Left kidney (tissue), 2 donors: ENCODE measurements around the gene UBE2S. TPM values are rescaled to one million over a fixed set of nuclear protein-coding genes. Genes with fewer than 3 reads are reported as not detected.

Source experiments
- DNase-seq: peaks from one replicate; pipeline ENCODE4 v3.0.0-alpha.2; 2013
- polyA plus RNA-seq: library from polyadenylated mRNA; unstranded; fragments of 120-200 nt; gene quantifications from one replicate; pipeline ENCODE4 v1.2.1, GENCODE V29; 2013; ENCODE audit not compliant: insufficient read length

The UBE2S gene
- polyA plus RNA-seq, 1 donor: 43.7 TPM

DNA sequence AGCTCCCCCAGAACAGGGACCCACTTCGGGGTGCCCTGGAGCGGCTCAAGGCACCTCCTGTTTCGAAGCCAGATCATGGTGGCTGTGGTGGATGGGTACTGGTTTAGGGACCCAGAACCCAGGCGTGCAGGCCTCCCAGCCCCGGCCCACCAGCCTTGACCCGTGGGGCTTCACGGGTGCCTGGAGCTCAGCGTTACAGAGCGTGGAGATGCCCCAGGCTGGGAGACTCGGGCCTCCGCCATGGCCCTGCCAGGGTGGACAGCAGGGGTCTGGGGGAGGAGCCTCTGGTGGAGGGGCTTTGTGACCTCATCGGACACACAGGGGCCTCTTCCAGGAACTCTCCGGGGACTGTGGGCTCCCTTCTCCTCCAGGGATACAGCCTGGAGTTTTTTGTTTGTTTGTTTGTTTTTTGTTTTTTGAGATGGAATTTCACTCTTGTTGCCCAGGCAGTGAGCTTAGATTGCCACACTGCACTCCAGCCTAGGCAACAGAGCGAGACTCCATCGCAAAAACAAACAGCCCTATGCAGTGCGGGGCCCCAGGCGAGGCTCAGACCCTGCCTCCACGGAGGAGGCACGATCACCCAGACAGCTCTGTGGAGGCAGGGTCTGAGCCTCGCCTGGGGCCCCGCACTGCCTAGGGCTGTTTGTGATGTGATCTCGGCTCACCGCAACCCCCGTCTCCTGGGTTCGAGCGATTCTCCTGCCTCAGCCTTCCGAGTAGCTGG lies 44.4 kb downstream of the UBE2S start, which contains the start of gene GARIN5B:
Gene GARIN5B, minus strand, starts transcription at position 271 of the 727 bp plus-strand sequence. Its CDS starts 194 bp downstream, at position 77.
- DNase-seq: no peak

DNA sequence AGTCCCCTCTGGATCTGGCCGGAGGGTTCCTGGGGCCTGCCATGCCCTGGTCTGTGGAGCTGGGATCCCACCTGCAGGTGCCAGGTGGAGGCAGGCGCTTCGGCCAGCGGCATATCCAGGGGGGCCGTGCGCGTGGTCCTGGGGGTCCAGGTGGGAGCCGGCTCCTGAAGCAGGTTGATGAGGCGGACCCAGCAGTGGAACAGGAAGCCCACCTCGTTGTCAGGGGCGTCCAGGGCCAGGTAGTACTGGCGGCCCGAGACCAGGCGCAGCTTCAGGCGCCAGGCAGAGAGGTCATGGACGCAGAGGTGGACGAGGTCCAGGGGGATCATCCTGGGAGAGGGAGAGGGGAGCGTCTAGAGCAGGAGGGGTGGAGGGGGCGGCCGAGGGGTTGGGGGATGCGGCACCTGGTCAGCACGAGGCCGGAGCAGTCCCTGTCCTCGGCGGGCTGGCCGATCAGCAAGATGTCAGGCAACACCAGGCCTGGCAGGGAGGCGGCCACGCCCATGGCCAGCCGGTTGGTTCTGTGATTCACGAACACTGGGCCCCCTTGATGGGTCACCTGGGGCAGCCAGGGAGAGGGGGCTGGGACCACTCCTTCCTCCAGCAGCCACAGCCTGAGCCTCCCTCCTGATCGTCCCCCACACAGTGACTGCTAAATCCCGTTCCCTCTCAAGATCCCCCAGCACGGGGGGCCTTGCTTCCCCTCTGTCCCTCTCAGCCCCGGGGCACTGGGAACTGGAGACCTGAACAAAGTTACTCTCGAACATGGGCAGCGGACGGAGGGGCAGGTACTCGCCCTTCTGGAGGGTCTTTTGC lies 45.2 kb downstream of the UBE2S start:
- no peak for DNase-seq

DNA sequence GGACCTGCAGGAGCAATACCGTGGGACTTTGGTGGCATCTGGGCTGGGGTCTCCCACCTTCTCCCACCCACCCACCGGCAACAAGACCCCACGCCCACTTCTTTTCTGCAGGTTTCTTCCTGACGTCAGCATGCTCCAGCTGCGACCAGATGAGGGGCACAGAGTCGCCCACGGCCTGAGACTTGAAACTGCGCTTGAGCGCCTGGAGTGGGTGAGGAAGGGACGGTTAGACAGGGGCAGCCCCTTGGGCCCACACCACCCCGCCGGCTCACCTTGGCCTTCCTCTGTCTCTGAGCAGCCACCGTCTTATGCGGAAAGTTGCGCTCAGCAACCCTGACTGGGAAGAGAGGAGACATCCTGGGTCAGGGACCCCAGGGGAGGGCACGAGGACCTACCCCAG lies 46.7 kb downstream of the UBE2S start:
- no peak for DNase-seq

DNA sequence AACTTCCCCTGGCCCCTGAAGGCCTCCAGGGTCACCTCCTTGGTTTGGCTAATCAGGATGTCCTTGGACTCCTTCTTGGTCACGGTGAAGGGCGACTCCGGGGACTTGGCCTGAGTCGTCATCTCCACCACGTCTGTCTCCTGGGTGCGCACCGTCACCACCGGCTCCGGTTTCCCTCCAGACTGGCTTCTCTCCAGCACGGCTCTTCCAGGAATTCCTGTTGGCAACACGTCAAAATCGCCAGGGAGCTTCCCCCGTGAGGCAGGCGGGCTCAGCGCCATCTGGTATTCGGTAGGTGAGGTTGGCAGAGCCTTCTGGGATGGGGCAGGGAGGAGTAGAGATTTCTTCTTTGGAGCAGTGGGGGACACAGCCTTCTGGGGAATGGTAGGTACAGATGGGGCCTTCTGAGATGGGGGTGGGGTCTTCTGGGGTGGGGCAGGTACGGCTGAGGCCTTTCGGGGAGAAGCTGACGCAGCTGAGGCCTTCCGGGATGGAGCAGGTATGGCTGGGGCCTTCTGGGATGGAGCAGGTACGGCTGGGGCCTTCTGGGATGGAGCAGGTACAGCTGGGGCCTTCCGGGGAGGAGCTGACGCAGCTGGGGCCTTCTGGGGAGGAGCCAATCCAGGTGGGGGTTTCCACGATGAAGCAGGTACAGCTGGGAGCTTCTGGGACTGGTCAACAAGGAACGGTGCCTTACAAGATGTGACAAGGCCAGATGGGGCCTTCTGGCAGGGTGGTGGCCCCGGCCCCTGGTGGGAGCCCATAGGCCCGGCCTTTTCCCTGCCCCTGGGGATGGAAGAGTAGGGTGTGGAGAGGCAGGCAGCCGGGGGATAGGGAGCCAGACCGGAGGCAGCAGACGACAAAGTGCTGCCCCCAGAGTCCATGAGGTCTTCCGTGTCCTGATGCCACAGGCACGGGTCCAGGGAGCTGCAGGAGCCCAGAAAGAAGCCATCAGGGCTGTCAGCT lies 48.4 kb downstream of the UBE2S start:
- no peak for DNase-seq

DNA sequence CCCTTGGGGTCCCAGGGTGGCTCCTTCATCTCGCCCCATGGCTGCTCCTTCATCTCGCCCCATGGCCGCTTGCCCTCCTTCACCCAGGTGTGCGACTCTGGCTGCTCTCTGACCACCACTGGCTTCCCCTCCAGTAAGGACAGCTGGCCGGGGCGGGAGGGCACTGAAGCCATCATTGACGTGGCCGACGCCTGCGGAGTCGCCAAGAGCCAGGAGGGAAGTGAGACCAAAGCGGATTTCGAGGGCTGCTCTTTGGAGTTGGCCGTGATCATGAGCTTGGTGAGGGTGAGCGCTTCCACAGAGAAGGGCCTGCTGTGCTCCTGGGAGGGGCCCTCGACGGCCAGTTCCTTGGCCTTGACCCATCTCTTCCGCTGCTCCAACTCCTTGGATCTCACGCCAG lies 49.1 kb downstream of the UBE2S start:
- DNase-seq: no peak

DNA sequence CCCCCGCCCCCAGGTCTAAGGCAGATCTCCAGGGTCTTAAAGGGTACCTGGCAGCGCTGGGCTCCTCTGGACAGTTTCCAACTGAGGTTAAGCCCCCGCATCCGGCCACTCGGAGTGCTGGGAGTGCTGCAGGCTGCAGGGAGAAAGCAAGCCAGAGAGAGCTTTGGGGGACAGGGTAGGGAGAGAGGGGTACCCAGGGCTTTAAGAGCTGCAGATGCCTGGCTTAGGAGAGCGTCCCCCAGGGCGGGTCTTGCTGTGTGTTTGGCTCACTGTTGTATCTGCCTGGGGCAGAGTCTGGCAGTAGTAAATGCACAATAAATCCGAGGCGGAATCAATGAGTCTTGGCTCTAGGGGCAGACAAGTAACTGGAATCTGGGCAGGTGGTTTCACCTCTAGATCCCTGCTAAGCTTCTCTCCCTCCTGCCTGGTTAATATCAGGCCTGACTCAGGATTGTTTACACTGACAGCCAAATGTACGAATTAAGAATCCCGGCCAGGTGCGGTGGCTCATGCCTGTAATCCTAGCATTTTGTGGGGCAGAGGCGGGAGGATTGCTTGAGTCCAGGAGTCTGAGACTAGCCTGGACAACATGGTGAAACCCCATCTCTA lies 52.3 kb downstream of the UBE2S start:
- DNase-seq: no peak

DNA sequence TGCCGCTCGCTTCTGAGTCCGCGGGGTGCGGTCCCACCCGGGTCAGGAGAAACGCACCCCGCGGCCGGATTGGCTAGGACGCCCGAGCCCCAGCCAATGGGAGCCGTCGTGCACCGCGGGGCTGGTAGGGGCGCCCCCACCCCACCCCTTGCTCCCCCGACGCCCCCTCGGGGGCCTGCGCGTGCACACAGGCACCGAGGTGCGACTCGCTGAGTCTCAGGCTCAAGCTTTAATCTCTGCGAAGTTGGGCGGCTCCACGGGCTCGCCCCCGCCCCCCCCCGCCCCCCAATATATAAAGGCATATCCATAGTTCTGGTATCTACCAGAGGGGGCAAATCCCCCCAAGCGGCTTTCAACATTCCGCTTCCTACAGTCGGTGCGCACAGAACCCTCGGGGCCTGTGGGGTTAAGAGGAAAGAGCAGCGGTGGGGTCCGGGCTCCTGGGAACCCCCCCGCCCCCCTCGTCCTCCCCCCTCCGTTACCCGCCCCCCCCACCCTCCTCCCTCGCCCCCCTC lies 52.8 kb downstream of the UBE2S start, which contains the start of gene COX6B2:
Gene COX6B2, minus strand, starts transcription at position 22 of the 515 bp plus-strand sequence. CDS start 198 bp downstream, outside the sequence.
- DNase-seq: no peak

DNA sequence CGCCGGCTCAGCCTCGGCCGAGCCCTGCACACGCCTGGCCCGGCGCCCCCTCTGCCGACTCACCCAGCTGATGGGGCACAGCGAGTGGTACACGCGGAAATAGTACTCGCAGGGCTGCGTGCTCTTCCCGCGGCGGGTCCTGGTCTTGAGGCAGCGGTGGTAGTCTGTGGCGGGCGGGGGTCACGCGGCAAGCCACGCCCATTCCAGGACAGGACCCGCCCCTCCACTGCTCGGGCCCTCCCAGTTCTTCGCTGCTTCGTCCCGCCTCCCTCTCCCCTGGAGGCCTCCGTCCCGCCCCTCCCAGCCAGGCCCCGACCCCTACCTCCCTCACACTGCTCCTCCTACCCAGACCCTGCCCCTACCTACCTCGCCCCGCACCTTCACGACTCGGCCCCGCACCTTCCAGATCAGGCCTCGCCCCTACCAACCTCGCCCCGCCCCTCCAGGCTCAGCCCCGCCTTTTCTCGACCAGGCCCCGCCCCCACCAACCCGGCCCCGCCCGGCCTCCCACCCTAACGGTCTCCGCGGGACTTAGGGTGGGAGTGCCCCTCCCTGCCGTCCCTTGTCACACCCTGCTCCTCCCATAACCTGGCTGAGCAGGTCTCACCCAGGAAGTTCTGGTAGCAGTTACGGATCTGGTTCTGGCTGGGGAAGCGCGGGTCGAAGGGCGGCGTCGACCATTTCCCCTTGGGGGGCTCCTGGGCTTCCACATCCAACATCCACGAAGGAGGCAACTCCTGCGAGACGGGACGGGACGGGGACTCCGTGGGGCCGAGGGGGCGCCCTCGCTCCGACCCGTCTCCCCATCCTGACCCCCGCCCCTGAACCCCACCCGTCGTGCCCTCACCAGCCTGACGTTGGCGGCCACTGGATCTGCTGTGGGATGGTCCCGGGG lies 53.5 kb downstream of the UBE2S start:
- DNase-seq: no peak

DNA sequence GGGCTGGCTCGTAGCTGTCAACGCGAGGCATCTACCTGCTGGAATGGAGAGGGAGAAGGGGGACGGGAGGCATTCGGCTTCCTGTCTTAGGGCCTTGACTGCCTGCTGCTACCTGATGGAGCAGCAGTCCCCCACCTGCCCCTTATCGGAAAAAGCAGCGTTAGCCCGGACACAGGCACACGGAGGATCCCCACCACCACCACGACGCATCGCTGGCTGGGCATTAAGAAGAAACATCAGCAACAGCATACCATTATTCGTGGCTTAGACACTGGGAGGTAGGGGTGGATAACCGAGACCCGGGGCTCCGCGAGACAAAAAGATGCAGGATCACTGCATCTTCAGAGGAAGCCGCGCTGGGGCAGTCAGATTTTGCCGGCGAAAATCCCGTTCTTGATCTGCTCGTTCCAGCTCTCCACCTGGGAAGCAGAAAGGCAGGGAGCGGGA lies 54.2 kb downstream of the UBE2S start:
- no peak for DNase-seq

DNA sequence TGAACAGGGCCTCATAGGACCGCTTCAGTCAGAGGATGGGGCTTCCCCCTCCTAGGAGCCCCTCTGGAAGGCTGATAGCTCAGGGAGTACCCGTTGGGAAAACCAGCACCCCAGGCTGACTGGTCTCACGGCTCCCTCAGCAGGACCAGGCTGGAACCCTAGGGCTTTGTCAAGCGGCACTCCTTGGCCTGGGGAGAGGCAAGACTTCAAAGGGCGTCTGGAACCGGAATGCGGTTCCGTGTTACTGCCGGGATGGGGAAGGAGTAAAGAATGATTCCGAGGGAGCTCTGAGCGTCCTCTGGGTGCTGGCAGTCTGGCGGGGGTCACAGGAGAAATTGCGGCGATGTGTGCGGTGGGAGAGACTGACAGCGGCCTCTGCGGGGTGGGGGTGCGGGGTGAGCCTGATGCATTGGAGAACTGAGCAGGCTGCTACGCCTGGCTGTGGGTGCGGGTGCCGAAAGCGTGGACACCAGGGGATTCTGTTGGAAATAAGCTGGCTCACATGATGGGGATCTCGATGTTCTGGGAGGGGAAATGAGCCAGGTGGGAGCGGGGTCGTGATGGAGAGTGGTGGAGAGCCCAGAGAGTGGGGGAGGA lies 54.9 kb downstream of the UBE2S start:
- DNase-seq: no peak

DNA sequence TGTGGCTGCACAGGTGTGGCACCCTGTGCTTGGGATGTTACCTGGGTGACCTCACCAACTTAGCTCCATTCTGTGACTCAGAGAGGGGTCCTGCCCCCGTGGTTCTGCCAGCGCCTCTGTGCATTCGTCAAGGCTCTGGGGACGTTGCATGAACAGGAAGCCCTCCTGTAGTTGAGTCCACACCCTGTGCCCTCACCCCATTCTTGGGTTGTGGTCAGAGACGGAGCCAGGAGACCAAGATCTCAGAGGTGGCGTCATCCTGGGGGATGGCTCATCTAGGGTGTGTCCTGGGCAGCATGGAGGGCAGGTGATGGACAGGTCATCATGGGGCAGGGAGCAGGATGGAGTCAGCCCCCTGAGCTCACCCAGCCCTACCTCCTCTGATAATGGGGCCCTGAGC lies 55.5 kb downstream of the UBE2S start:
- no peak for DNase-seq

DNA sequence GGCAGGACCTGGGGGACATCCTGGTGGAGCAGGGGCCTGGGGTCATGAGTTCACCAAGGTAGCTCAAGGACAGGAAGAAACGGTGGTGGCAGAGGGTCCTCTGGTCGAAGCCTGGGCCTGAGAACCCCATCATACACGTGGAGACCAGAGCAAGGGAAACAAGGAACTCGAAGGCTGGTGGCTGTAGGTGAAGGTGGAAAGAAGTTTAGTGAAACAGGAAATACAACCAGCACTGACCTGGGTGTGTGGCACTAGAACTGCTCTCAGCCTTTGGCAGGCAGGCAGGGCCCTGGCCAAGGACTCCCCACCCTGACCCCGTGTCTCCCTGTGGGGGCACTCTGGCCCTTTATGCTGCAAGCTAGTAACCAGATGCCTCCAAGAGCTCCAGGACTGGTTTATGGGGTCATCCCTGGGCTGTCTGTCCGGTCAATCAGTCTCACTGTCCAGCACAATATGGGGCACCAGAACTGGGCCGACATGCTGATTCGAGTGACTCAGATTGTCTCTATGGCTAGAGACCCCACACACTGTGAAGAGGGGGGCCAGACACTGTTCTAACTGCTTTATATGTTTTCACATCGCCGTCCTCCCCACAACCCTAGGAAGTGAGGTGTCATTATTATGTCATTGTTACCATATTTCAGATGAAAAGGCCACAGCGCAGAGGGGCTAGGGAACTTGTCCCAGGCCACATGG lies 56.8 kb downstream of the UBE2S start:
- DNase-seq: no peak

Other genes with a start within 250 kb of the UBE2S start
- 7.5 TPM for gene DNAAF3, start 241.2 kb downstream of the UBE2S start, polyA plus RNA-seq
- 0.30 TPM for gene SYT5, start 227.5 kb downstream of the UBE2S start, polyA plus RNA-seq
- gene PTPRH, start 198.3 kb downstream of the UBE2S start, polyA plus RNA-seq: 0.07 TPM
- 2.8 TPM for gene TMEM86B, start 179.0 kb downstream of the UBE2S start, polyA plus RNA-seq
- 46.0 TPM for gene PPP6R1, start 148.8 kb downstream of the UBE2S start, polyA plus RNA-seq
- gene HSPBP1, start 127.7 kb downstream of the UBE2S start, polyA plus RNA-seq: 24.0 TPM
- 14.7 TPM for gene BRSK1, start 123.8 kb downstream of the UBE2S start, polyA plus RNA-seq
- gene TMEM150B, start 82.4 kb downstream of the UBE2S start, polyA plus RNA-seq: 1.5 TPM
- 24.4 TPM for gene KMT5C, start 67.9 kb downstream of the UBE2S start, polyA plus RNA-seq
- 0.78 TPM for gene COX6B2, start 53.1 kb downstream of the UBE2S start, polyA plus RNA-seq
- gene GARIN5B, start 44.5 kb downstream of the UBE2S start, polyA plus RNA-seq: 0.17 TPM
- gene IL11, start 37.3 kb downstream of the UBE2S start, polyA plus RNA-seq: 1.4 TPM
- gene TMEM190, start 31.0 kb downstream of the UBE2S start, polyA plus RNA-seq: 0.48 TPM
- 0.32 TPM for gene TMEM238, start 23.5 kb downstream of the UBE2S start, polyA plus RNA-seq
- gene RPL28, start 21.9 kb downstream of the UBE2S start, polyA plus RNA-seq: 746 TPM
- gene SHISA7, start 35.5 kb upstream of the UBE2S start, polyA plus RNA-seq: 0.20 TPM
- gene ISOC2, start 53.9 kb upstream of the UBE2S start, polyA plus RNA-seq: 30.1 TPM
- not detected for gene C19orf85, start 57.0 kb upstream of the UBE2S start, polyA plus RNA-seq
- gene ZNF628, start 68.8 kb upstream of the UBE2S start, polyA plus RNA-seq: 2.4 TPM
- gene NAT14, start 77.4 kb upstream of the UBE2S start, polyA plus RNA-seq: 36.8 TPM
- 1.1 TPM for gene SSC5D, start 80.6 kb upstream of the UBE2S start, polyA plus RNA-seq
- gene SBK2, start 129.3 kb upstream of the UBE2S start, polyA plus RNA-seq: 1.1 TPM
- gene SBK3, start 137.8 kb upstream of the UBE2S start, polyA plus RNA-seq: 0.58 TPM
- gene ZNF579, start 173.1 kb upstream of the UBE2S start, polyA plus RNA-seq: 16.1 TPM
- 20.7 TPM for gene FIZ1, start 191.7 kb upstream of the UBE2S start, polyA plus RNA-seq
- 5.4 TPM for gene ZNF524, start 192.5 kb upstream of the UBE2S start, polyA plus RNA-seq
- gene ZNF865, start 197.9 kb upstream of the UBE2S start, polyA plus RNA-seq: 6.3 TPM
- 10.0 TPM for gene ZNF784, start 216.8 kb upstream of the UBE2S start, polyA plus RNA-seq
- gene ZNF580, start 233.2 kb upstream of the UBE2S start, polyA plus RNA-seq: 39.9 TPM
- gene ZNF581, start 235.9 kb upstream of the UBE2S start, polyA plus RNA-seq: 20.7 TPM
- gene CCDC106, start 240.4 kb upstream of the UBE2S start, polyA plus RNA-seq: 19.3 TPM
- 164 TPM for gene U2AF2, start 247.2 kb upstream of the UBE2S start, polyA plus RNA-seq